GM12872 (cell line): ENCODE results near the gene SRRM4.

ENCODE experiments used
- CTCF ChIP-seq: IDR thresholded peaks from 3 replicates; pipeline ENCODE4 v1.5.1; 2011; ENCODE audit warnings: low read depth, mild to moderate bottlenecking, low read length, moderate library complexity; ENCODE audit not compliant: insufficient read depth

Gene SRRM4

GRCh38 chr12:119201789-119202543 lies 220.6 kb downstream of the SRRM4 start:
- no peak for TF ChIP-seq CTCF

GRCh38 chr12:119202544-119202943 lies 221.2 kb downstream of the SRRM4 start:
- TF ChIP-seq CTCF, result no peak

GRCh38 chr12:119204131-119204530 lies 222.8 kb downstream of the SRRM4 start:
- no peak for TF ChIP-seq CTCF

GRCh38 chr12:119204671-119205285 lies 223.4 kb downstream of the SRRM4 start:
- TF ChIP-seq CTCF, result no peak

- no peak for TF ChIP-seq CTCF
These were observed 225.2 kb downstream of the SRRM4 start for GRCh38 chr12:119206348-119207062.

- no peak for TF ChIP-seq CTCF
These were observed 225.8 kb downstream of the SRRM4 start for GRCh38 chr12:119207063-119207560.

- no peak for TF ChIP-seq CTCF
These were observed 227.3 kb downstream of the SRRM4 start for GRCh38 chr12:119208626-119209061.
